Coronary artery (tissue), 2 donors: Measurements from ENCODE around the gene HDAC11.

Experiments
- DNase-seq: peaks from one replicate; pipeline ENCODE4 v3.0.0-alpha.2; 2017; ENCODE audit warnings: low spot score
- H3K27ac ChIP-seq, 2 donors: fragments of 200-600 bp; sonication (generic); one replicate each; pipeline ENCODE4 v1.5.1; 2016 to 2019
- H3K4me3 ChIP-seq: fragments of 200-600 bp; sonication (generic); 2 replicates; pipeline ENCODE4 v1.5.1; 2016; ENCODE audit warnings: mild to moderate bottlenecking, moderate library complexity
- TF ChIP-seq, protein P1 (sequence below): fragments of 200-600 bp; sonication (generic); IDR thresholded peaks from one replicate; pipeline ENCODE4 v1.5.1; 2019; ENCODE audit warnings: antibody characterized with exemption

The HDAC11 gene

DNA sequence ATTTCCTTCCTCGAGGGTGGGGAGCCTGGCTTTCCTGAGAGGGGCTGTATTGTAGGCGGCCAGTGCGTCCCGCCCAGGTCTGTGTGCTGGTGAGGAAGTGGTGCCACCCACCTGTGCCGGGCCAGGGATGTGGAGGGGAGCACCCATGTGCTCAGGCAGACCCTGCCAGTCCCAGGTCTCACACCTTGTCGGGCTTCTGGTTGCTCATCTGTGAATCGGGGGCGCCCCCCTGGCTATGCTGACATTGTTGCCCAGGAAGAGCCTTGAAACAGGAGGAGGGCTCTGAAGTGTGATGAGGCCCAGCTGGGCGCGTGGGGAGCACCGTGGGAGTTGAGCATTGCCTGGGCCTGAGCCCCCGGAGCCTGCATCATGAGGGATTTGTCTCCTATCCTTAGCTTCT, 73.6 kb downstream of the HDAC11 start:
- H3K4me3 ChIP-seq = peak overlapping the region; percentile 49

DNA sequence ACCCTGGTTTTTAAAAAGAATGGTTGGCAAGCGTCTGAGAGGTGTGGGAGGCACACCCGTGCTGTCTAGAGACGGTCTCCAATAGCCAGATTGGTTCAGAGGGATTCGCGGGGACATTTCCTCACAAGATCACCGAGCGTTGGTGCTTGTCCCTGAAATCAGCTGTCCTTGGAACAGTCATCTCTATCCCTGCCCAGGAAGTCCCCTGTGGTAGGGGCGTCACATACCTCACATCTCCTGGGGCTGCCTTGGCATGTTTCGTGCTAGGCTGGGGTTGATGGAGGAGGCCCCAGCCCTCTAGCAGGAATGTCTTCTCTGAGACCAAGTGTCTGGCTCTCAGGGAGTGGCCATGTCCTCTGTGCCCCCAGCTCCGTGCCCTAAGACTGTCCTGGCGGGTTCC, 75.6 kb downstream of the HDAC11 start:
- TF ChIP-seq, protein P1, sequence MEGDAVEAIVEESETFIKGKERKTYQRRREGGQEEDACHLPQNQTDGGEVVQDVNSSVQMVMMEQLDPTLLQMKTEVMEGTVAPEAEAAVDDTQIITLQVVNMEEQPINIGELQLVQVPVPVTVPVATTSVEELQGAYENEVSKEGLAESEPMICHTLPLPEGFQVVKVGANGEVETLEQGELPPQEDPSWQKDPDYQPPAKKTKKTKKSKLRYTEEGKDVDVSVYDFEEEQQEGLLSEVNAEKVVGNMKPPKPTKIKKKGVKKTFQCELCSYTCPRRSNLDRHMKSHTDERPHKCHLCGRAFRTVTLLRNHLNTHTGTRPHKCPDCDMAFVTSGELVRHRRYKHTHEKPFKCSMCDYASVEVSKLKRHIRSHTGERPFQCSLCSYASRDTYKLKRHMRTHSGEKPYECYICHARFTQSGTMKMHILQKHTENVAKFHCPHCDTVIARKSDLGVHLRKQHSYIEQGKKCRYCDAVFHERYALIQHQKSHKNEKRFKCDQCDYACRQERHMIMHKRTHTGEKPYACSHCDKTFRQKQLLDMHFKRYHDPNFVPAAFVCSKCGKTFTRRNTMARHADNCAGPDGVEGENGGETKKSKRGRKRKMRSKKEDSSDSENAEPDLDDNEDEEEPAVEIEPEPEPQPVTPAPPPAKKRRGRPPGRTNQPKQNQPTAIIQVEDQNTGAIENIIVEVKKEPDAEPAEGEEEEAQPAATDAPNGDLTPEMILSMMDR = no peak
- H3K4me3 ChIP-seq = peak overlapping the region; percentile 2
- peak overlapping the region in 1 of 2 donors; percentile 56 for H3K27ac ChIP-seq
- DNase-seq = no peak

More for the DNA sequence above, 73.6 kb downstream of the HDAC11 start:
- TF ChIP-seq, protein P1 = no peak
- no peak for DNase-seq
- peak overlapping the region; percentile 42 to 65 for H3K27ac ChIP-seq
